Parathyroid adenoma (tissue), 2 donors: ENCODE data around the gene PPP1R16B.

Experiments used
- H2AFZ ChIP-seq: fragments of 300-600 bp; sonication (generic); one replicate; pipeline ENCODE4 v1.7.0; 2017; ENCODE audit warnings: antibody characterized with exemption, mild to moderate bottlenecking
- H3K27ac ChIP-seq: fragments of 300-600 bp; sonication (generic); one replicate; pipeline ENCODE4 v1.7.0; 2017
- H3K27me3 ChIP-seq: fragments of 300-600 bp; sonication (generic); one replicate; pipeline ENCODE4 v1.7.0; 2017; ENCODE audit warnings: low read length; ENCODE audit not compliant: control insufficient read depth, insufficient read depth
- H3K36me3 ChIP-seq: fragments of 300-600 bp; sonication (generic); one replicate; pipeline ENCODE4 v1.7.0; 2017; ENCODE audit warnings: low read length; ENCODE audit not compliant: control insufficient read depth, insufficient read depth
- H3K4me1 ChIP-seq: fragments of 300-600 bp; sonication (generic); one replicate; pipeline ENCODE4 v1.7.0; 2017; ENCODE audit warnings: control low read depth
- H3K4me2 ChIP-seq: fragments of 300-600 bp; sonication (generic); one replicate; pipeline ENCODE4 v1.7.0; 2017; ENCODE audit warnings: low read length
- H3K4me3 ChIP-seq: fragments of 300-600 bp; sonication (generic); one replicate; pipeline ENCODE4 v1.7.0; 2017; ENCODE audit warnings: low read depth, low read length
- H3K79me2 ChIP-seq: fragments of 300-600 bp; sonication (generic); one replicate; pipeline ENCODE4 v1.7.0; 2017; ENCODE audit warnings: control low read depth
- H3K9ac ChIP-seq: fragments of 300-600 bp; sonication (generic); one replicate; pipeline ENCODE4 v1.7.0; 2017; ENCODE audit warnings: mild to moderate bottlenecking
- H3K9me3 ChIP-seq: fragments of 300-600 bp; sonication (generic); one replicate; pipeline ENCODE4 v1.7.0; 2017; ENCODE audit warnings: low read length; ENCODE audit not compliant: control insufficient read depth
- TF ChIP-seq, protein P1 (sequence below): fragments of 300-600 bp; sonication (generic); IDR thresholded peaks from one replicate; pipeline ENCODE4 v1.7.0; 2017; ENCODE audit warnings: antibody characterized with exemption, mild to moderate bottlenecking
- donor health status: primary hyperparathyroidism.

PPP1R16B gene

DNA sequence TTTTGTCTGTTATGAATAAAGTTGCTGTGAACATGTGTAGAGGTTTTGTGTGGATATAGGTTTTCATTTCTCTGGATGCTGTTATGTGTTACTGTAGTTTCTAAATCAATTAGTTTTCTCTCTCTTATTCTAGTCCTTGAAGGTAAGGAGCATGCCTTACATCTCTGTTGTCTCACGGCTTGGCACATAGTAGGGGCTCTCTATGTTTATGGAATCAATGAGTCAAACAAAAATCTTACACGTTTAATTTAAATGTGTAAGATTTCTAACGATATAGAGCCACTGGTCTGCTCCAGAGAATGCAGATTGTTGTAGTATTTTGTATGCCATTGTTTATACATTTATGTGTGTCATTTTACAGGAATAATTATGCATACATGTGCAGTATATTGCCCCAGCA is 141.3 kb downstream of the PPP1R16B start:
- H3K36me3 ChIP-seq: no peaks in the 10 kb centered on the region
- no peaks in the 10 kb centered on the region for H3K4me1 ChIP-seq
- no peaks in the 10 kb centered on the region for H3K79me2 ChIP-seq
- no peak overlapping the region for H3K9ac ChIP-seq
- H3K4me2 ChIP-seq: no peak overlapping the region
- H3K27ac ChIP-seq: no peak overlapping the region
- TF ChIP-seq, protein P1, sequence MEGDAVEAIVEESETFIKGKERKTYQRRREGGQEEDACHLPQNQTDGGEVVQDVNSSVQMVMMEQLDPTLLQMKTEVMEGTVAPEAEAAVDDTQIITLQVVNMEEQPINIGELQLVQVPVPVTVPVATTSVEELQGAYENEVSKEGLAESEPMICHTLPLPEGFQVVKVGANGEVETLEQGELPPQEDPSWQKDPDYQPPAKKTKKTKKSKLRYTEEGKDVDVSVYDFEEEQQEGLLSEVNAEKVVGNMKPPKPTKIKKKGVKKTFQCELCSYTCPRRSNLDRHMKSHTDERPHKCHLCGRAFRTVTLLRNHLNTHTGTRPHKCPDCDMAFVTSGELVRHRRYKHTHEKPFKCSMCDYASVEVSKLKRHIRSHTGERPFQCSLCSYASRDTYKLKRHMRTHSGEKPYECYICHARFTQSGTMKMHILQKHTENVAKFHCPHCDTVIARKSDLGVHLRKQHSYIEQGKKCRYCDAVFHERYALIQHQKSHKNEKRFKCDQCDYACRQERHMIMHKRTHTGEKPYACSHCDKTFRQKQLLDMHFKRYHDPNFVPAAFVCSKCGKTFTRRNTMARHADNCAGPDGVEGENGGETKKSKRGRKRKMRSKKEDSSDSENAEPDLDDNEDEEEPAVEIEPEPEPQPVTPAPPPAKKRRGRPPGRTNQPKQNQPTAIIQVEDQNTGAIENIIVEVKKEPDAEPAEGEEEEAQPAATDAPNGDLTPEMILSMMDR: no peak
- H2AFZ ChIP-seq: no peak overlapping the region
- H3K9me3 ChIP-seq: no peaks in the 10 kb centered on the region
- H3K4me3 ChIP-seq: no peak overlapping the region
- no peaks in the 10 kb centered on the region for H3K27me3 ChIP-seq

DNA sequence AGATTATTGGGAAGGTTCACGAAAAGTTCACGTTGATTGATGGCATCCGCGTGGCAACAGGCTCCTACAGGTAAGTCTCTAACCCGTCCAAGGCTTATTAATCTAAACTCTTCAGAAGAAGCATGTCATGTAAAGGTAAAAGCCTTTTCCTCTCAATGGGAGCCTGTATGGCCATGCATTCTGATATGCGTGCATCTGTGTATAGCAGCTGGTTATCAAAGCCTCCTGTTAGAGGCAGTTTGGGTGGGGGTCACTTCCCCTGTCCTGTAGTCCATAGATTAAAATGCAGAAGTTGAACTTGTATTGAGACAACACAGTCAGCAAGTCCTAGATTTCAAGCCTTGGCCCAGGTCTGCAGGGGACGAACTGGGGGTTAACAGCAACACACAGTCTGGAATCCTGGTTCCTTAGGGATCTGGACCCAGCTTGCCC is 142.4 kb downstream of the PPP1R16B start:
- H3K9me3 ChIP-seq: no peaks in the 10 kb centered on the region
- TF ChIP-seq, protein P1: no peak
- no peak overlapping the region for H2AFZ ChIP-seq
- H3K4me3 ChIP-seq: no peak overlapping the region
- H3K36me3 ChIP-seq: no peaks in the 10 kb centered on the region
- no peaks in the 10 kb centered on the region for H3K4me1 ChIP-seq
- no peaks in the 10 kb centered on the region for H3K79me2 ChIP-seq
- H3K9ac ChIP-seq: no peak overlapping the region
- H3K27ac ChIP-seq: no peak overlapping the region
- no peaks in the 10 kb centered on the region for H3K27me3 ChIP-seq
- no peak overlapping the region for H3K4me2 ChIP-seq

DNA sequence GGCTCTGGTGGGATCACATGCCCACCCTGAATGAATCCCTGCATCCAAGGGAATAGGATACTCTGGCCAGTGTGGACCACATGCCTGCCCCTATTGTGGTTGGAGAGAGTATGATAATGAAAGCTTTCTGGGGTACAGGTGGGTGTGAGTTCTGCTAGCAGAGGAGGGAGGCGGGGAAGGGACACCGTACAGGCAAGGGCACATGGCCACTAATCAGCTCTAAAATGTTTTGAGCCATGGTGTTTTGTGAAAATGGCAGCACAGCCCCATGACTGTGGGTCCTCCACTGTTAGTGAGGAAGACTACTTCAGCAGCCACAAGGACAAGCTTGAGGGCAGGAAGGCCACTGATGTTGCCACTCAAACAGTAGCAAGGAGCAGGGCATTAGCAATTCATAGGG is 144.8 kb downstream of the PPP1R16B start:
- Histone ChIP-seq H3K4me2 (no peak overlapping the region), H3K9me3 (no peaks in the 10 kb centered on the region), H3K79me2 (no peaks in the 10 kb centered on the region), H3K27ac (no peak overlapping the region), H3K9ac (no peak overlapping the region), H2AFZ (no peak overlapping the region), H3K27me3 (no peaks in the 10 kb centered on the region), H3K4me3 (no peak overlapping the region), H3K4me1 (no peaks in the 10 kb centered on the region), H3K36me3 (no peaks in the 10 kb centered on the region)
- TF ChIP-seq, protein P1: no peak

DNA sequence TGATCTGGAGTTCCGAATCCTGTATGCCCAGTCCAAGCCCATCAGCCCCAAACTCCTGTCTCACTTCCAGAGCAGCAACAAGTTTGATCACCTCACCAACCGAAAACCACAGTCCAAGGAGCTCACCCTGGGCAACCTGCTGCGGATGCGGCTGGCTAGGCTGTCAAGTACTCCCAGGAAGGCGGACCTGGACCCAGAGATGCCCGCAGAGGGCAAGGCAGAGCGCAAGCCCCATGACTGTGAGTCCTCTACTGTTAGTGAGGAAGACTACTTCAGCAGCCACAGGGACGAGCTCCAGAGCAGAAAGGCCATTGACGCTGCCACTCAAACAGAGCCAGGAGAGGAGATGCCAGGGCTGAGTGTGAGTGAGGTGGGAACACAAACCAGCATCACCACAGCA is 146.1 kb downstream of the PPP1R16B start:
- Histone ChIP-seq H3K36me3 (no peaks in the 10 kb centered on the region), H3K79me2 (no peaks in the 10 kb centered on the region), H3K4me3 (no peak overlapping the region), H3K4me2 (no peak overlapping the region), H3K27me3 (no peaks in the 10 kb centered on the region), H3K9ac (no peak overlapping the region), H3K27ac (no peak overlapping the region), H3K9me3 (no peaks in the 10 kb centered on the region), H2AFZ (no peak overlapping the region), H3K4me1 (no peaks in the 10 kb centered on the region)
- TF ChIP-seq, protein P1: no peak

DNA sequence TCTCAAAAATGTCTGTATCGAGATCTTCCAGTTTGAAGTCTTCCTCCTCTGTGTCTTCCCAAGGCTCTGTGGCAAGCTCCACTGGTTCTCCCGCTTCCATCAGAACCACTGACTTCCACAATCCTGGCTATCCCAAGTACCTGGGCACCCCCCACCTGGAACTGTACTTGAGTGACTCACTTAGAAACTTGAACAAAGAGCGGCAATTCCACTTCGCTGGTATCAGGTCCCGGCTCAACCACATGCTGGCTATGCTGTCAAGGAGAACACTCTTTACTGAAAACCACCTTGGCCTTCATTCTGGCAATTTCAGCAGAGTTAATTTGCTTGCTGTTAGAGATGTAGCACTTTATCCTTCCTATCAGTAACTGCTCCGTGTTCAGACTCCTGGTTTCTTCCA is 146.7 kb downstream of the PPP1R16B start:
- Histone ChIP-seq H3K79me2 (no peaks in the 10 kb centered on the region), H2AFZ (no peak overlapping the region), H3K9me3 (no peaks in the 10 kb centered on the region), H3K4me1 (no peaks in the 10 kb centered on the region), H3K4me2 (no peak overlapping the region), H3K27me3 (no peaks in the 10 kb centered on the region), H3K27ac (no peak overlapping the region), H3K9ac (no peak overlapping the region), H3K36me3 (no peaks in the 10 kb centered on the region), H3K4me3 (no peak overlapping the region)
- TF ChIP-seq, protein P1: no peak
